HepG2 (cell line): ENCODE results near the gene BMI1. TPM values are rescaled to one million over a fixed set of nuclear protein-coding genes. Genes with fewer than 3 reads are reported as not detected.

Source experiments
- ATAC-seq: fragments of 200-7000 bp; cut with Tn5 transposase; 3 replicates; pipeline ENCODE4 v1.9.1; 2020; ENCODE audit warnings: mild to moderate bottlenecking, moderate library complexity
- BruUV-seq: library from RNA; stranded (reverse); fragments of 400-500 nt; replicated peaks from 2 replicates; lab custom pipeline; 2021; lab: Mats Ljungman, UMichigan
- CTCF ChIA-PET: fragments of 300-600 bp; formaldehyde crosslinking; extraction: SDS; loops from one replicate; lab custom pipeline; 2021; ENCODE audit warnings: low total read pairs, inconsistent platforms, low intra/inter-chr PET ratio; lab: Yijun Ruan, JAX
- POLR2A ChIA-PET: fragments of 350-600 bp; sonication (Branson Sonifier 250); formaldehyde crosslinking; loops from one replicate; lab custom pipeline; 2020; ENCODE audit warnings: antibody characterized with exemption, inconsistent platforms; lab: Yijun Ruan, JAX
- DNase-seq: peaks from one replicate; pipeline ENCODE4 v3.0.0-alpha.2; 2015; ENCODE audit warnings: low spot score
- FAIRE-seq: peaks from 3 replicates; lab custom pipeline; 2011; peaks lifted over from hg19 to GRCh38; lab: Jason Lieb, UNC
- H2AFZ ChIP-seq: one replicate; pipeline ENCODE4 v1.6.1; 2011; ENCODE audit warnings: low read length, inconsistent platforms
- H3K27ac ChIP-seq: fragments of 300-600 bp; 3 replicates; pipeline ENCODE4 v1.8.0; 2011; ENCODE audit warnings: mixed run types, mild to moderate bottlenecking, mixed read lengths, low read length, inconsistent platforms; ENCODE audit not compliant: insufficient read depth; ENCODE audit errors: extremely low read length
- H3K27me3 ChIP-seq, 2 experiments: fragments of 200-600 bp in 1 of 2; 2 replicates in 1 of 2; 3 replicates in 1 of 2; pipeline versions ENCODE4 v1.6.0 to v1.8.0; 2011; ENCODE audit warnings: low read length in 2 of 2, mild to moderate bottlenecking in 2 of 2, moderate library complexity in 2 of 2, inconsistent platforms in 1 of 2; ENCODE audit not compliant: insufficient read depth in 2 of 2, control insufficient read depth in 1 of 2
- H3K36me3 ChIP-seq, 2 experiments: fragments of 200-600 bp in 1 of 2; replicated peaks in 1 of 2; 2 replicates in 1 of 2; 3 replicates in 1 of 2; pipeline versions ENCODE4 v1.5.1 to v1.8.0; 2011; ENCODE audit warnings: low read length in 2 of 2, inconsistent platforms in 1 of 2; ENCODE audit not compliant: insufficient read depth in 2 of 2, control insufficient read depth in 1 of 2
- H3K4me1 ChIP-seq: 2 replicates; pipeline ENCODE4 v1.5.1; 2012; ENCODE audit warnings: low read length, inconsistent platforms; ENCODE audit not compliant: insufficient read depth
- H3K4me2 ChIP-seq: 2 replicates; pipeline ENCODE4 v1.6.0; 2011; ENCODE audit warnings: low read depth, low read length, inconsistent platforms
- H3K4me3 ChIP-seq, 3 experiments: fragments of 200-600 bp in 1 of 3; sonication (generic), shearing (Covaris generic) in 1 of 3; replicated peaks in 1 of 3; 2 replicates each; pipeline ENCODE4 v1.5.1; 2011 to 2016; ENCODE audit warnings: low read length in 3 of 3, inconsistent platforms in 2 of 3, low read depth in 2 of 3, mild to moderate bottlenecking in 2 of 3, control low read depth in 1 of 3, mixed read lengths in 1 of 3; ENCODE audit not compliant: insufficient read depth in 1 of 3
- H3K79me2 ChIP-seq: one replicate; pipeline ENCODE4 v1.6.1; 2011; ENCODE audit warnings: low read length, inconsistent platforms; ENCODE audit not compliant: insufficient read depth
- H3K9ac ChIP-seq: 2 replicates; pipeline ENCODE4 v1.6.0; 2011; ENCODE audit warnings: mild to moderate bottlenecking, low read depth, low read length, inconsistent platforms; ENCODE audit not compliant: insufficient read depth
- H3K9me3 ChIP-seq: 2 replicates; pipeline ENCODE4 v1.5.1; 2012; ENCODE audit warnings: mild to moderate bottlenecking, low read length
- H4K20me1 ChIP-seq: 2 replicates; pipeline ENCODE4 v1.6.0; 2011; ENCODE audit warnings: inconsistent platforms, mild to moderate bottlenecking, low read length, moderate library complexity; ENCODE audit not compliant: insufficient read depth
- ARHGAP35 ChIP-seq: sonication (generic); formaldehyde crosslinking; IDR thresholded peaks from 2 replicates; pipeline ENCODE4 v1.9.0; 2022; ENCODE audit warnings: mild to moderate bottlenecking, inconsistent platforms, moderate library complexity, missing genetic modification reagents, borderline replicate concordance
- DZIP1 ChIP-seq: sonication (generic); formaldehyde crosslinking; IDR thresholded peaks from 2 replicates; pipeline ENCODE4 v1.5.0; 2020; ENCODE audit warnings: mild to moderate bottlenecking, missing genetic modification reagents
- GPBP1L1 ChIP-seq: sonication (generic); formaldehyde crosslinking; IDR thresholded peaks from 2 replicates; pipeline ENCODE4 v1.5.0; 2020; ENCODE audit warnings: mild to moderate bottlenecking, missing genetic modification reagents
- HNF4A ChIP-seq: sonication (generic); formaldehyde crosslinking; IDR thresholded peaks from 2 replicates; pipeline ENCODE4 v1.4.0; 2020; ENCODE audit warnings: missing genetic modification reagents
- ZNF292 ChIP-seq: sonication (generic); formaldehyde crosslinking; IDR thresholded peaks from 2 replicates; pipeline ENCODE4 v1.8.1; 2022; ENCODE audit warnings: mild to moderate bottlenecking, low read depth, missing genetic modification reagents, borderline replicate concordance
- ZNF713 ChIP-seq: sonication (generic); formaldehyde crosslinking; IDR thresholded peaks from 2 replicates; pipeline ENCODE4 v1.4.0; 2020; ENCODE audit warnings: mild to moderate bottlenecking, missing genetic modification reagents
- WGBS: methylation state at CpG from one replicate; pipeline ENCODE4 v1.1.6; 2017; ENCODE audit warnings: low lambda C conversion rate; 5-methylcytosine and 5-hydroxymethylcytosine counted together
- in situ Hi-C: cut with HindIII; loops from 2 replicates; pipeline ENCODE4 v1.10.0; 2017; ENCODE audit warnings: low pct_unique_long_range_greater_than_20kb; ENCODE audit not compliant: extremely low pct_ligation_motif_present
- intact Hi-C: fragments of 100-400 bp; cut with micrococcal nuclease; formaldehyde crosslinking; loops from one replicate; pipeline ENCODE4 v1.10.0; 2022; ENCODE audit not compliant: unreplicated experiment
- polyA plus RNA-seq, 8 experiments: library from polyadenylated mRNA; depleted of rRNA in 3 of 8; stranded (reverse) in 7 of 8; unstranded in 1 of 8; fragments of >200 nt; fragmentation: Illumina TruSeq in 4 of 8; extraction: Trizol in 4 of 8; gene quantifications; 2 replicates each; pipeline versions ENCODE4 v1.2.1 to v1.2.3, GENCODE V29; 2011 to 2016; ENCODE audit warnings: low read depth in 4 of 8, missing spikeins in 1 of 8, mixed read lengths in 1 of 8; ENCODE audit not compliant: insufficient read depth in 1 of 8
- total RNA-seq, 5 experiments: library from RNA; depleted of rRNA; stranded (reverse); fragments of >200 nt; fragmentation: Illumina TruSeq; extraction: Trizol; gene quantifications; 2 replicates each; pipeline ENCODE4 v1.2.3, GENCODE V29; 2016; ENCODE audit warnings: low read depth in 1 of 5

BMI1 gene
- total and polyA plus RNA-seq, 2 of the 13 experiments (the other 11 are each of a cell fraction or from before 2014, with no cell fraction given): 30.5 to 44.0 TPM

- no peak for TF ChIP-seq DZIP1 (CRISPR knock-in tag)
- TF ChIP-seq, all 625 proteins: peak for 13
These were observed at the start of gene BMI1 (continued) for GRCh38 chr10:22320591-22321155.

- intact Hi-C loops (no loop called here), in situ Hi-C loops (no loop called here)
- H2AFZ ChIP-seq: no peak overlapping the region
- H4K20me1 ChIP-seq: no peaks in the 10 kb centered on the region
- no peak overlapping the region for H3K27ac ChIP-seq
- 0% methylated on average over 2 of the region's 6 CpGs for WGBS
- H3K4me3 ChIP-seq: no peak overlapping the region
- no peak for ATAC-seq
- DNase-seq: no peak
- no peaks in the 10 kb centered on the region for H3K4me1 ChIP-seq
- no peaks in the 10 kb centered on the region for H3K36me3 ChIP-seq
- no peak for TF ChIP-seq GPBP1L1 (CRISPR knock-in tag)
- TF ChIP-seq HNF4A (CRISPR knock-in tag): no peak
- TF ChIP-seq ARHGAP35 (CRISPR knock-in tag): no peak
- no peak for TF ChIP-seq ZNF292
- no peak for TF ChIP-seq ZNF713
- no TSS peak for BruUV-seq
- no peaks in the 10 kb centered on the region for H3K9me3 ChIP-seq
- ChIA-PET CTCF (no interaction called here), POLR2A (no interaction called here)
- H3K27me3 ChIP-seq: peaks cover 0 to 12% of the 10 kb centered on the region in 2 experiments; a peak in 3 of 5 replicates
- no peak for FAIRE-seq
- H3K4me2 ChIP-seq: no peak overlapping the region
- H3K79me2 ChIP-seq: no peaks in the 10 kb centered on the region
- H3K9ac ChIP-seq: no peak overlapping the region
These were observed 49.1 kb upstream of the BMI1 start for GRCh38 chr10:22271786-22272185.
